SK-N-MC (cell line): ENCODE results near the gene SH3BP5.

Source experiments
- FOXP2 ChIP-seq: optimal IDR thresholded peaks from 2 replicates; pipeline ENCODE3; 2011; ENCODE audit warnings: mild to moderate bottlenecking, moderate library complexity; ENCODE audit not compliant: insufficient read depth; ENCODE audit errors: extremely low read length, control extremely low read depth
- POLR2AphosphoS5 ChIP-seq: IDR thresholded peaks from 2 replicates; pipeline ENCODE4 v1.6.1; 2012; ENCODE audit warnings: mild to moderate bottlenecking, low read depth, low read length, borderline replicate concordance

GRCh38 chr3:15211937-15212336 is 120.4 kb downstream of the SH3BP5 start:
- TF ChIP-seq POLR2AphosphoS5 (no peak), FOXP2 (no peak)
